Heart left ventricle (tissue), 13 donors: Measurements from ENCODE around the gene TEX101.

Experiments
- CTCF ChIP-seq, 12 donors: fragments of 200-600 bp; sonication (generic) in 4 of 12; IDR thresholded peaks; one replicate each; pipeline versions ENCODE4 v1.5.0 to v1.8.0; 2018 to 2022; ENCODE audit warnings: antibody characterized with exemption in 12 of 12, mild to moderate bottlenecking in 5 of 12
- POLR2A ChIP-seq, 2 donors: fragments of 450-650 bp; IDR thresholded peaks; one replicate each; pipeline ENCODE4 v1.6.1; 2017; ENCODE audit warnings: antibody characterized with exemption in 2 of 2, mild to moderate bottlenecking in 2 of 2, moderate library complexity in 2 of 2
- donor health status: ischemic (EF 13 %, LVEDD 7.1; RV severe dilation, severe dysfunction).
- donor health status: DM: no; HTN: yes; CAD: no.
- donor health status: DM: no; HTN: no; CAD: no.
- donor health status: ischemic (EF 25% LVEDD 6.9; RV normal size, moderate dysfunction).
- donor health status: ischemic (EF 25% LVEDD 5.7; RV mildly dilated, moderate dysfunction).
- donor health status: ischemic (EF 35%, LVEDD 5.7; RV mildly dilated, moderate dysfunction).
- donor health status: nonischemic (EF 11% LVEDD 7.7; RV severe dilation, severe dysfunction).
- donor health status: DM: yes; HTN: yes; CAD: no.
- donor health status: PGD.
- donor health status: ischemic (EF 29% LVEDD 5.4; RV normal size, mild dysfunction).
- donor health status: nonischemic (EF 23%, LVEDD 6.1; RV moderate dilation, normal function).

GRCh38 chr19:43462383-43462782, 47.7 kb downstream of the TEX101 start:
- TF ChIP-seq CTCF (IDR thresholded peaks at IDR 0.05): no peak
- no peak for TF ChIP-seq POLR2A (IDR thresholded peaks at IDR 0.05)
